Endothelial cell of umbilical vein (primary cell): ENCODE results near the gene HECW1. TPM values are rescaled to one million over a fixed set of nuclear protein-coding genes. Genes with fewer than 3 reads are reported as not detected.

Source experiments
- BruUV-seq: library from RNA; stranded (reverse); fragments of 400-500 nt; replicated peaks from 2 replicates; lab custom pipeline; 2021; lab: Mats Ljungman, UMichigan
- CTCF ChIA-PET: fragments of 300-600, 350-600 bp; sonication (Branson Sonifier 250); formaldehyde crosslinking; loops from one replicate; lab custom pipeline; 2021; ENCODE audit warnings: antibody characterized with exemption, inconsistent platforms; lab: Charles Lee
- POLR2A ChIA-PET: fragments of 300-600, 350-600 bp; sonication (Branson Sonifier 250); formaldehyde crosslinking; loops from one replicate; lab custom pipeline; 2021; ENCODE audit warnings: antibody characterized with exemption, inconsistent platforms; lab: Charles Lee
- DNase-seq: peaks from one replicate; pipeline ENCODE4 v3.0.0-alpha.2; 2011; ENCODE audit warnings: low read depth, low spot score
- FAIRE-seq: peaks from 2 replicates; lab custom pipeline; 2011; peaks lifted over from hg19 to GRCh38; lab: Jason Lieb, UNC
- H2AFZ ChIP-seq: 2 replicates; pipeline ENCODE4 v1.6.0; 2012; ENCODE audit warnings: low read depth, low read length, control low read depth, inconsistent platforms
- H3K27ac ChIP-seq: 2 replicates; pipeline ENCODE4 v1.5.1; 2011; ENCODE audit warnings: low read depth, mild to moderate bottlenecking, control low read depth, low read length, moderate library complexity; ENCODE audit not compliant: insufficient read depth
- H3K27me3 ChIP-seq, 2 experiments: 2 replicates each; pipeline versions ENCODE4 v1.6.0 to v1.6.1; 2011; ENCODE audit warnings: low read length in 2 of 2, mixed read lengths in 1 of 2; ENCODE audit not compliant: control insufficient read depth in 2 of 2, insufficient read depth in 2 of 2
- H3K36me3 ChIP-seq, 2 experiments: 2 replicates in 1 of 2; 3 replicates in 1 of 2; pipeline ENCODE4 v1.5.1; 2011; ENCODE audit warnings: low read length in 2 of 2, mild to moderate bottlenecking in 1 of 2, moderate library complexity in 1 of 2; ENCODE audit not compliant: control insufficient read depth in 2 of 2, insufficient read depth in 2 of 2; ENCODE audit errors: extremely low read depth in 1 of 2
- H3K4me1 ChIP-seq: 3 replicates; pipeline ENCODE4 v1.5.1; 2011; ENCODE audit warnings: mild to moderate bottlenecking, low read length; ENCODE audit not compliant: control insufficient read depth, insufficient read depth; ENCODE audit errors: extremely low read depth
- H3K4me2 ChIP-seq: 2 replicates; pipeline ENCODE4 v1.6.1; 2011; ENCODE audit warnings: low read length, control low read depth, mixed read lengths; ENCODE audit not compliant: insufficient read depth
- H3K4me3 ChIP-seq, 3 experiments: fragments of 200-600 bp in 1 of 3; sonication (generic), shearing (Covaris generic) in 1 of 3; replicated peaks in 1 of 3; 2 replicates each; pipeline ENCODE4 v1.5.1; 2011 to 2016; ENCODE audit warnings: control low read depth in 3 of 3, low read length in 3 of 3, mild to moderate bottlenecking in 2 of 3, inconsistent platforms in 1 of 3, low read depth in 1 of 3, moderate library complexity in 1 of 3; ENCODE audit not compliant: insufficient read depth in 1 of 3
- H3K79me2 ChIP-seq: 2 replicates; pipeline ENCODE4 v1.6.0; 2012; ENCODE audit warnings: low read length, inconsistent platforms; ENCODE audit not compliant: control insufficient read depth, insufficient read depth
- H3K9ac ChIP-seq: replicated peaks from 2 replicates; pipeline ENCODE3; 2011; ENCODE audit warnings: low read length, control low read depth; ENCODE audit not compliant: insufficient read depth; ENCODE audit errors: extremely low read depth
- H3K9me1 ChIP-seq: replicated peaks from 3 replicates; pipeline ENCODE4 v1.6.0; 2011; ENCODE audit warnings: mild to moderate bottlenecking, low read length; ENCODE audit not compliant: control insufficient read depth, insufficient read depth; ENCODE audit errors: extremely low read depth
- H3K9me3 ChIP-seq: replicated peaks from 2 replicates; pipeline ENCODE4 v1.5.1; 2012; ENCODE audit warnings: low read length, inconsistent platforms; ENCODE audit not compliant: control insufficient read depth, insufficient read depth
- H4K20me1 ChIP-seq: replicated peaks from 2 replicates; pipeline ENCODE3; 2011; ENCODE audit warnings: mild to moderate bottlenecking, low read length; ENCODE audit not compliant: control insufficient read depth, insufficient read depth; ENCODE audit errors: extremely low read depth
- CTCF ChIP-seq, 2 donors: IDR thresholded peaks; 1 replicate in 1 of 2; 2 replicates in 1 of 2; pipeline ENCODE4 v1.5.1; 2011; ENCODE audit warnings: low read length in 2 of 2, mild to moderate bottlenecking in 2 of 2, moderate library complexity in 2 of 2, control low read depth in 1 of 2, inconsistent platforms in 1 of 2, low read depth in 1 of 2; ENCODE audit not compliant: insufficient read depth in 1 of 2; ENCODE audit errors: extremely low read depth in 1 of 2
- EZH2 ChIP-seq: IDR thresholded peaks from 2 replicates; pipeline ENCODE4 v1.6.1; 2012; ENCODE audit warnings: borderline replicate concordance, low read depth, mild to moderate bottlenecking, moderate library complexity, low read length, inconsistent platforms; ENCODE audit not compliant: severe bottlenecking
- FOS ChIP-seq: IDR thresholded peaks from 2 replicates; pipeline ENCODE4 v1.6.1; 2011; ENCODE audit warnings: mild to moderate bottlenecking, low read length, moderate library complexity, borderline replicate concordance; ENCODE audit not compliant: insufficient read depth
- GATA2 ChIP-seq: IDR thresholded peaks from 2 replicates; pipeline ENCODE4 v1.7.0; 2011; ENCODE audit warnings: low read depth, mild to moderate bottlenecking, moderate library complexity, mixed read lengths, low read length; ENCODE audit not compliant: insufficient read length, insufficient read depth
- JUN ChIP-seq: IDR thresholded peaks from 2 replicates; pipeline ENCODE4 v1.6.1; 2011; ENCODE audit warnings: borderline replicate concordance, low read depth; ENCODE audit not compliant: insufficient read length, insufficient read depth
- MAX ChIP-seq: IDR thresholded peaks from 2 replicates; pipeline ENCODE4 v1.6.1; 2011; ENCODE audit not compliant: insufficient read depth, insufficient read length
- MYC ChIP-seq: IDR thresholded peaks from one replicate; pipeline ENCODE4 v1.6.1; 2011; ENCODE audit warnings: mild to moderate bottlenecking, low read depth, low read length
- POLR2A ChIP-seq: IDR thresholded peaks from 2 replicates; pipeline ENCODE4 v1.6.1; 2012; ENCODE audit warnings: low read depth, mild to moderate bottlenecking, control low read depth, low read length
- POLR2AphosphoS5 ChIP-seq: IDR thresholded peaks from 2 replicates; pipeline ENCODE4 v1.6.1; 2012; ENCODE audit warnings: low read depth, mild to moderate bottlenecking, control low read depth, low read length, moderate library complexity; ENCODE audit not compliant: insufficient read depth
- dilution Hi-C: fragments of 300-500 bp; cut with MboI; formaldehyde crosslinking; loops from one replicate; pipeline ENCODE4 v1.15.0; 2019; ENCODE audit warnings: low sequenced_read_pairs; ENCODE audit not compliant: extremely low pct_ligation_motif_present
- intact Hi-C: fragments of 100-400 bp; cut with micrococcal nuclease; formaldehyde crosslinking; loops from one replicate; pipeline ENCODE4 v1.10.0; 2022
- polyA plus RNA-seq, 4 experiments: library from polyadenylated mRNA; depleted of rRNA in 3 of 4; stranded (reverse) in 3 of 4; unstranded in 1 of 4; fragments of >200 nt; gene quantifications; 2 replicates each; pipeline versions ENCODE4 v1.2.1 to v1.2.3, GENCODE V29; 2011 to 2012; ENCODE audit warnings: missing spikeins in 1 of 4
- total RNA-seq: library from RNA; stranded (reverse); gene quantifications from 2 replicates; pipeline ENCODE4 v1.2.3, GENCODE V29; 2021

The HECW1 gene
- total and polyA plus RNA-seq, 2 donors (not counting 3 experiments of a cell fraction or from before 2014, with no cell fraction given): not detected

GRCh38 chr7:43302773-43303460 lies 190.5 kb downstream of the HECW1 start:
- H3K4me3 ChIP-seq: no peak overlapping the region
- intact Hi-C loops: no loop called here
- DNase-seq (no peak), FAIRE-seq (no peak)
- no peak overlapping the region for H3K27ac ChIP-seq
- no TSS peak for BruUV-seq
- ChIA-PET POLR2A (no interaction called here), CTCF (no interaction called here)
- H3K9me1 ChIP-seq: no peaks in the 10 kb centered on the region
- no peak overlapping the region for H3K4me2 ChIP-seq
- TF ChIP-seq MAX: no peak
- no peak for TF ChIP-seq GATA2
- TF ChIP-seq FOS: no peak
- TF ChIP-seq EZH2: no peak
- TF ChIP-seq CTCF (IDR thresholded peaks at IDR 0.05; ENCODE audit: extremely low read depth in 1 of 2, insufficient read depth in 1 of 2, low read depth in 1 of 2, low read length in 2 of 2): no peak
- no peak for TF ChIP-seq JUN
- TF ChIP-seq POLR2A: no peak
- TF ChIP-seq MYC: no peak
- TF ChIP-seq POLR2AphosphoS5: no peak
- H3K79me2 ChIP-seq: no peaks in the 10 kb centered on the region
- no peaks in the 10 kb centered on the region for H3K36me3 ChIP-seq
- no peaks in the 10 kb centered on the region for H3K4me1 ChIP-seq
- H2AFZ ChIP-seq: no peak overlapping the region
- peaks cover 0 to 2% of the 10 kb centered on the region in 2 experiments for H3K27me3 ChIP-seq
- dilution Hi-C loops: loop anchor here (25.0 kb wide), 1 partner anchor 316 kb away; no protein-coding TSS in a partner anchor
- no peaks in the 10 kb centered on the region for H3K9me3 ChIP-seq
- no peaks in the 10 kb centered on the region for H4K20me1 ChIP-seq
- H3K9ac ChIP-seq: no peak overlapping the region
